H9 (cell line): ENCODE results near the gene TMEM59L. TPM values are rescaled to one million over a fixed set of nuclear protein-coding genes. Genes with fewer than 3 reads are reported as not detected.

Experiments used
- DNase-seq: peaks from one replicate; pipeline ENCODE4 v3.0.0-alpha.2; 2017
- H2AFZ ChIP-seq: one replicate; pipeline ENCODE4 v1.6.1; 2013; ENCODE audit warnings: mild to moderate bottlenecking, low read length, control low read depth, moderate library complexity
- H2AK5ac ChIP-seq: 2 replicates; pipeline ENCODE4 v1.6.1; 2013; ENCODE audit warnings: low read length, control low read depth, mixed read lengths; ENCODE audit not compliant: insufficient read length
- H2BK120ac ChIP-seq: one replicate; pipeline ENCODE4 v1.6.1; 2013; ENCODE audit warnings: low read depth, mild to moderate bottlenecking, low read length, control low read depth, inconsistent platforms; ENCODE audit not compliant: poor library complexity, severe bottlenecking
- H2BK12ac ChIP-seq: 2 replicates; pipeline ENCODE4 v1.6.1; 2013; ENCODE audit warnings: low read length, control low read depth, mixed read lengths, low read depth; ENCODE audit not compliant: insufficient read length
- H2BK15ac ChIP-seq: 2 replicates; pipeline ENCODE4 v1.6.1; 2013; ENCODE audit warnings: low read depth, low read length, control low read depth
- H2BK20ac ChIP-seq: one replicate; pipeline ENCODE4 v1.6.1; 2013; ENCODE audit warnings: low read depth, mild to moderate bottlenecking, low read length, control low read depth, inconsistent platforms; ENCODE audit not compliant: poor library complexity, severe bottlenecking
- H2BK5ac ChIP-seq: 2 replicates; pipeline ENCODE4 v1.6.1; 2013; ENCODE audit warnings: low read length, control low read depth, mixed read lengths; ENCODE audit not compliant: insufficient read length
- H3K14ac ChIP-seq: 2 replicates; pipeline ENCODE4 v1.6.1; 2013; ENCODE audit warnings: low read length, control low read depth; ENCODE audit not compliant: insufficient read depth
- H3K18ac ChIP-seq: 2 replicates; pipeline ENCODE4 v1.6.1; 2013; ENCODE audit warnings: low read depth, mild to moderate bottlenecking, mixed read lengths, low read length, control low read depth; ENCODE audit not compliant: insufficient read length
- H3K23ac ChIP-seq: 2 replicates; pipeline ENCODE4 v1.6.1; 2013; ENCODE audit warnings: low read length, control low read depth, mixed read lengths, low read depth; ENCODE audit not compliant: insufficient read length
- H3K23me2 ChIP-seq: 2 replicates; pipeline ENCODE4 v1.6.1; 2013; ENCODE audit warnings: low read depth, mild to moderate bottlenecking, mixed read lengths, low read length, control low read depth; ENCODE audit not compliant: insufficient read length, poor library complexity, severe bottlenecking
- H3K27ac ChIP-seq: 2 replicates; pipeline ENCODE4 v1.5.1; 2013; ENCODE audit warnings: low read length, control low read depth, mixed read lengths, low read depth; ENCODE audit not compliant: insufficient read length
- H3K27me3 ChIP-seq: 2 replicates; pipeline ENCODE4 v1.6.1; 2013; ENCODE audit warnings: low read length, control low read depth, inconsistent platforms; ENCODE audit not compliant: insufficient read depth
- H3K4ac ChIP-seq: 2 replicates; pipeline ENCODE4 v1.6.1; 2013; ENCODE audit warnings: low read depth, mild to moderate bottlenecking, control low read depth, inconsistent platforms, low read length, moderate library complexity
- H3K4me1 ChIP-seq: 2 replicates; pipeline ENCODE4 v1.6.1; 2013; ENCODE audit warnings: low read length, control low read depth, inconsistent platforms; ENCODE audit not compliant: insufficient read depth
- H3K4me2 ChIP-seq: 2 replicates; pipeline ENCODE4 v1.6.1; 2013; ENCODE audit warnings: low read length, control low read depth, mixed read lengths; ENCODE audit not compliant: insufficient read length, insufficient read depth
- H3K56ac ChIP-seq: 2 replicates; pipeline ENCODE4 v1.6.1; 2013; ENCODE audit warnings: low read depth, mild to moderate bottlenecking, mixed read lengths, low read length, control low read depth; ENCODE audit not compliant: insufficient read length
- H3K79me1 ChIP-seq: 2 replicates; pipeline ENCODE4 v1.6.1; 2013; ENCODE audit warnings: low read depth, mild to moderate bottlenecking, moderate library complexity, low read length, control low read depth, inconsistent platforms; ENCODE audit not compliant: insufficient read depth, poor library complexity, severe bottlenecking
- H3K79me2 ChIP-seq: 2 replicates; pipeline ENCODE4 v1.6.1; 2013; ENCODE audit warnings: low read length, control low read depth, inconsistent platforms; ENCODE audit not compliant: insufficient read depth
- H3K9ac ChIP-seq: 2 replicates; pipeline ENCODE4 v1.6.1; 2013; ENCODE audit warnings: low read length, control low read depth, mixed read lengths; ENCODE audit not compliant: insufficient read length; ENCODE audit errors: extremely low read depth
- H3K9me3 ChIP-seq: one replicate; pipeline ENCODE4 v1.6.1; 2013; ENCODE audit warnings: low read depth, low read length, inconsistent platforms; ENCODE audit not compliant: control insufficient read depth
- H3T11ph ChIP-seq: one replicate; pipeline ENCODE4 v1.6.1; 2013; ENCODE audit warnings: mild to moderate bottlenecking, low read length, control low read depth, inconsistent platforms
- H4K20me1 ChIP-seq: one replicate; pipeline ENCODE4 v1.6.1; 2013; ENCODE audit not compliant: control insufficient read depth, insufficient read length, insufficient read depth
- H4K5ac ChIP-seq: 2 replicates; pipeline ENCODE4 v1.6.1; 2013; ENCODE audit warnings: low read depth, mild to moderate bottlenecking, mixed read lengths, low read length, control low read depth; ENCODE audit not compliant: insufficient read length
- H4K8ac ChIP-seq: replicated peaks from 2 replicates; pipeline ENCODE4 v1.6.1; 2013; ENCODE audit warnings: low read length, control low read depth, mixed read lengths, low read depth; ENCODE audit not compliant: insufficient read length
- H4K91ac ChIP-seq: 2 replicates; pipeline ENCODE4 v1.6.1; 2013; ENCODE audit warnings: low read depth, mild to moderate bottlenecking, moderate library complexity, mixed read lengths, low read length, control low read depth; ENCODE audit not compliant: insufficient read length
- H3K27ac Mint-ChIP-seq, 3 experiments: 2 replicates in 2 of 3; 3 replicates in 1 of 3; pipeline ENCODE4 v1.8.0; 2020 to 2021; ENCODE audit warnings: mixed read lengths in 3 of 3, mild to moderate bottlenecking in 1 of 3, moderate library complexity in 1 of 3
- H3K27me3 Mint-ChIP-seq: 2 replicates; pipeline ENCODE4 v1.8.0; 2021; ENCODE audit warnings: low read depth, mild to moderate bottlenecking, moderate library complexity, mixed read lengths
- H3K36me3 Mint-ChIP-seq, 3 experiments: 2 replicates in 2 of 3; 3 replicates in 1 of 3; pipeline ENCODE4 v1.8.0; 2020 to 2021; ENCODE audit warnings: low read depth in 3 of 3, mixed read lengths in 3 of 3; ENCODE audit not compliant: insufficient read depth in 1 of 3
- H3K4me1 Mint-ChIP-seq, 2 experiments: 2 replicates each; pipeline ENCODE4 v1.8.0; 2020; ENCODE audit warnings: mixed read lengths in 2 of 2
- H3K4me3 Mint-ChIP-seq, 2 experiments: 2 replicates in 1 of 2; 3 replicates in 1 of 2; pipeline ENCODE4 v1.8.0; 2020 to 2021; ENCODE audit warnings: mild to moderate bottlenecking in 2 of 2, mixed read lengths in 2 of 2, moderate library complexity in 1 of 2
- H3K9me3 Mint-ChIP-seq, 2 experiments: 2 replicates in 1 of 2; 3 replicates in 1 of 2; pipeline ENCODE4 v1.8.0; 2020; ENCODE audit warnings: mild to moderate bottlenecking in 2 of 2, mixed read lengths in 2 of 2, moderate library complexity in 1 of 2
- WGBS: extraction: QIAGEN DNeasy Blood & Tissue Kit; methylation state at CpG from one replicate; pipeline ENCODE4 v1.1.7; 2013; ENCODE audit warnings: missing lambda C conversion rate, low lambda C conversion rate, mixed read lengths; ENCODE audit not compliant: insufficient read length; ENCODE audit errors: extremely low coverage; 5-methylcytosine and 5-hydroxymethylcytosine counted together
- total RNA-seq: library from RNA; stranded (reverse); gene quantifications from 2 replicates; pipeline ENCODE4 v1.2.1, GENCODE V29; 2021
- TF ChIP-seq, protein P1 (sequence below): fragments of 200-600 bp; sonication (generic); conservative IDR thresholded peaks from 3 replicates; pipeline ENCODE4 v1.8.0; 2021; ENCODE audit warnings: antibody characterized with exemption, mild to moderate bottlenecking

TMEM59L gene
- total RNA-seq, 1 experiment from 2014 or later, result 12.0 TPM

DNA sequence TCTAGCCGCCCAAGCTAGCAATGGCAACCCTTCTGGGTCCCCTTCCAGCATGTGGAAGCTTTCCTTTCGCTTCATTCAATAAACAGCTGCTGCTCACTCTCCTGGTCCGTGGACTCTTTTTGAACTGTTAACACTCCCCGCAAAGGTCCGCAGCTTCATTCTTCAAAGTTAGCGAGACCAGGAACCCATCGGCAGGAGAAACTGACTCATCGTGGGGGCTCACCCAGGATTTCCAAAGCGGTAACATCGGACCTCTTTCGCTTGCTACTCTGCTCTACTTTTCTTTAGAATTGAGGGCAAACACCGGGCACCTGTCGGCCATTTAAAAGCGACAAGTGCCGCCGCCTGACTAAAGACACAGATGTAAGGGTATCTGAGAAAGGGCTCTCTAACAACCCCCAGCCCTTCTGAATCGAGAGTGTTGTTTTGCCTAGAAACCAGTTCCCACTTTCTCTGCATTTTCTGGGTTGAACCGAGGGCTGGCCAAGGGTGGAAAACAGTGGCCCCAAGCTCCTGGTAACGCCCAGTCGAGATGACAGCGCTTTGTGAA is 35.2 kb upstream of the TMEM59L start:
- no peak overlapping the region for H2BK120ac ChIP-seq
- no peak overlapping the region for H2BK15ac ChIP-seq
- no peaks in the 10 kb centered on the region for H3K27me3 ChIP-seq
- no peak overlapping the region for H3K27ac ChIP-seq
- H3K79me1 ChIP-seq, result peaks cover 7% of the 10 kb centered on the region
- TF ChIP-seq, protein P1, sequence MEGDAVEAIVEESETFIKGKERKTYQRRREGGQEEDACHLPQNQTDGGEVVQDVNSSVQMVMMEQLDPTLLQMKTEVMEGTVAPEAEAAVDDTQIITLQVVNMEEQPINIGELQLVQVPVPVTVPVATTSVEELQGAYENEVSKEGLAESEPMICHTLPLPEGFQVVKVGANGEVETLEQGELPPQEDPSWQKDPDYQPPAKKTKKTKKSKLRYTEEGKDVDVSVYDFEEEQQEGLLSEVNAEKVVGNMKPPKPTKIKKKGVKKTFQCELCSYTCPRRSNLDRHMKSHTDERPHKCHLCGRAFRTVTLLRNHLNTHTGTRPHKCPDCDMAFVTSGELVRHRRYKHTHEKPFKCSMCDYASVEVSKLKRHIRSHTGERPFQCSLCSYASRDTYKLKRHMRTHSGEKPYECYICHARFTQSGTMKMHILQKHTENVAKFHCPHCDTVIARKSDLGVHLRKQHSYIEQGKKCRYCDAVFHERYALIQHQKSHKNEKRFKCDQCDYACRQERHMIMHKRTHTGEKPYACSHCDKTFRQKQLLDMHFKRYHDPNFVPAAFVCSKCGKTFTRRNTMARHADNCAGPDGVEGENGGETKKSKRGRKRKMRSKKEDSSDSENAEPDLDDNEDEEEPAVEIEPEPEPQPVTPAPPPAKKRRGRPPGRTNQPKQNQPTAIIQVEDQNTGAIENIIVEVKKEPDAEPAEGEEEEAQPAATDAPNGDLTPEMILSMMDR, result no peak
- H3K4me1 ChIP-seq, result peaks cover 8% of the 10 kb centered on the region; the same call in 1 of the 2 replicates
- H3K18ac ChIP-seq, result no peak overlapping the region
- no peak overlapping the region for H4K91ac ChIP-seq
- peaks cover 2% of the 10 kb centered on the region for H4K20me1 ChIP-seq
- Mint-ChIP-seq H3K27me3 (peaks cover 2% of the 10 kb centered on the region), H3K4me1 (peaks cover 8 to 11% of the 10 kb centered on the region in 2 experiments), H3K36me3 (peaks cover 31 to 57% (median 38%) of the 10 kb centered on the region in 3 experiments), H3K9me3 (no peaks in the 10 kb centered on the region), H3K27ac (peak overlapping the region in 2 of 3 experiments; percentile 51 to 91; a peak in 3 of 7 replicates), H3K4me3 (no peak overlapping the region)
- no peak overlapping the region for H3K4ac ChIP-seq
- WGBS, result no CpG with 5 or more reads among the region's 21 CpGs
- no peak overlapping the region for H2BK12ac ChIP-seq
- no peak overlapping the region for H3T11ph ChIP-seq
- no peak overlapping the region for H3K14ac ChIP-seq
- peaks cover 5% of the 10 kb centered on the region for H3K23me2 ChIP-seq
- no peak overlapping the region for H2BK20ac ChIP-seq
- no peak overlapping the region for H4K8ac ChIP-seq
- H3K56ac ChIP-seq, result no peak overlapping the region
- peaks cover 8% of the 10 kb centered on the region; the same call in 1 of the 2 replicates for H3K79me2 ChIP-seq
- no peak for DNase-seq
- H4K5ac ChIP-seq, result no peak overlapping the region
- no peak overlapping the region for H3K23ac ChIP-seq
- H3K9me3 ChIP-seq, result no peaks in the 10 kb centered on the region
- no peak overlapping the region for H2AK5ac ChIP-seq
- no peak overlapping the region for H3K9ac ChIP-seq
- no peak overlapping the region for H2AFZ ChIP-seq
- no peak overlapping the region for H3K4me2 ChIP-seq
- no peak overlapping the region for H2BK5ac ChIP-seq
